C1 segment of cervical spinal cord (tissue), 14 donors: ENCODE results near the gene PIK3C3.
A peak's percentile ranks its signal among the peaks of the same experiment; 100 is the strongest.
"Not testable (repeated sequence)": the region's sequence is repeated elsewhere in the genome, so short reads cannot be mapped to it uniquely, and the experiment has no call there.

Source experiments
- DNase-seq, 14 donors: peaks; one replicate each; lab custom pipeline; 2025; lab: John Stamatoyannopoulos, UW

Gene PIK3C3

DNA sequence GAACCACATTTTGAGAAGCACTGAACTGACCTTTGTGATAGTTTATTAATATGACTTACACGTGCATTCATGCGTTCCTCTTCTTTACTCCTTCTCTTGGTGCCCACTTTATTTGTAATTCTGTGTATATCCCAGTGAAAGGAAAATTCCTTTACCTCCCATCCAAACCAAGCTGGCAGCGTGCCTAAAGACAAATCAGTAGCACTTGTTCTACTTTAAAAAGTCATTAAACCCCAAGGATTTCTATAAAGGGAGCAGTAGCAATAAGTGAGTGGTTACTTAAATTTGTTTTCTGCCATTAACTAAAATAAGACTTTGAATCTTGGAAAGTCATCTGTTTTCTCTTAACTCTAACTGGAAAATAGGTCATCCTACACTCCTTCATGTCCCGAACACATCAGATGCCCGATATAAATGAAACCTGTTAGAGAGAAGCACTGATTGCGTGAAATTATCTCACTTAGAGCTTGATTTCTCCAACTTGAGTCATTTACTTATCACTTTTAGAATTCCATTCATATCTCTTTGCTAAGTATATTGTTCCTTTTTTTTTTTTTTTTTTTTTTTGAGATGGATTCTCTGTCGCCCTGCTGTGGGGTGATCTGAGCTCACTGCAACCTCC, 10.7 kb downstream of the PIK3C3 start:
- DNase-seq, result no peak

DNA sequence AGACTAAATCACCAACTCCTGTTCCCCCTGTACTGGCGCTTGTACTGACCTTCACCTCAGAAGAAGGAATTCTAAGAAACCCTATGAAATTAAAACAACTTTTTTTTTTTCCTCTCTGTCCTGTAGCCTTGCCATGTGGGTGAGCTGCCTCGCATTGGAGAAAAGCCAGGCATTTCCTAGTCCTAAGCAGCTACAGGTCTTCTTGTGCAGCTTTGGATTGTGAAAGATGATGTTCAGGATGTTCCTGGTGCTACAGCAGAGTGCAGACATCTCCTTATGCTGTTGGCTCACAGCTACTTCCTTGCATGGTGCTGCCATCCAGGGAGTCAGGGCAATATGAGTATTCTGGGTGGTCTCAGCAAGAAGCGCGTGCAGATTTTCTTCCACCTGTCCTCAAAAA, 11.9 kb downstream of the PIK3C3 start:
- peak in 4 of 14 donors; percentile 9 to 14 (median 11) for DNase-seq

DNA sequence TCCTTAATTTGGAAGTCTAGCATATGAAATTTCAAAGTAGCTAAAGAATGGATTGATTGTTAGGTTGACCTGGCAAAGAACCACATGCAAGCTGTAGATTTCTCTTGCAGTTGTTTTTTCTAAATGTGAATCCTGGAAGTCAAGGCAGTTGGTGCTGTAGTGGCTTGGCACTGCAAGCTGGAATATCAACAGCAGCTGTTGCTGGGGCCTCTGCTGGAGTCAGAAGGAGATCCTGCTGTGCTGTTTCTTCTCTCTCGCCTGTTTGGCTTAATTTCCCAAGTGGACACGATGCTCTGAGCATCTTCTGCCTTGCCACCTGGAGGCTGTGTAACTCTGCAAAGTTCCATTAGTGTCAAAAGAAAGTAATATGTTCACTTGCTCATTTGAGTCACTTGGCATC, 12.6 kb downstream of the PIK3C3 start:
- DNase-seq, result peak in 5 of 14 donors; percentile 19 to 35 (median 25)

GRCh38 chr18:41969881-41970280, 14.8 kb downstream of the PIK3C3 start:
- no peak for DNase-seq

GRCh38 chr18:41972067-41972925, 17.3 kb downstream of the PIK3C3 start:
- no peak for DNase-seq

GRCh38 chr18:41973983-41974382, 18.9 kb downstream of the PIK3C3 start:
- DNase-seq, result no peak

- no peak for DNase-seq
These were observed 19.8 kb downstream of the PIK3C3 start for GRCh38 chr18:41974796-41975201.

GRCh38 chr18:41975284-41975683, 20.2 kb downstream of the PIK3C3 start:
- no peak for DNase-seq

DNA sequence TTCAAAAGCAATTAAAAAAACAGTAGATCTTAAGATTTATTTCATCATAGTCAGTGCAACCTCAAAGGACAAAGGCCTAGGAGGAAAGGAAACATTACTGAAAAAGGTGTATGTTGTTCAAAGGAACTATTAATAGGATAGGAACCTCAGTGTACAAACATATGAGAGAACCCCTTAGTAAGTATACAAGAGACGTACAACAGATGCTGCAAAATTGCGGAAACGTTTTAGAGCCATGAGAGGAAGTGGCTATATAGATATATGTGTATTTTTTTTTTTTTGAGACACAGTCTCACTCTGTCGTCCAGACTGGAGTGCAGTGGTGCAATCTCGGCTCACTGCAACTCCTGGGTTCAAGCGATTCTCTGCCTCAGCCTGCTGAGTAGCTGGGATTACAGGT, 22.2 kb downstream of the PIK3C3 start:
- DNase-seq, result no peak

GRCh38 chr18:41982942-41983660, 28.1 kb downstream of the PIK3C3 start:
- DNase-seq, result no peak

DNA sequence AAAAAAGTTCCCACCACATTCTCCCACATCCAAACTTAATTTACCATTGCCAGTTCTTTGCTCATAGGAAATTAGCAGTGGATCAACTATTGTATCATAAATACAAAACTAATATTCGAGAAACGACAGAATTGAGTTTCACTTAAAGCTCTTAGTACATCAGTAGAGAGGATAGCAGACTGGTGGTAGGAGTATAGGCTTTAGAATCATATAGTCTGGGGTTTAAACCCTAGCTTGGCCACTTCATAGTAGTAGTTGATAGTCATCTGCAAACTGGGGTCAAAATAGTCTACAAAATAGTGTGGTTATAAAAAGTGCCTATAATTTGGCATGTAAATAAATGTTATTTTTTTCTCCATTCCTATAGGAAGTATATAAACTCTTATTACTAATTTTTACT, 30.9 kb downstream of the PIK3C3 start:
- no peak for DNase-seq

DNA sequence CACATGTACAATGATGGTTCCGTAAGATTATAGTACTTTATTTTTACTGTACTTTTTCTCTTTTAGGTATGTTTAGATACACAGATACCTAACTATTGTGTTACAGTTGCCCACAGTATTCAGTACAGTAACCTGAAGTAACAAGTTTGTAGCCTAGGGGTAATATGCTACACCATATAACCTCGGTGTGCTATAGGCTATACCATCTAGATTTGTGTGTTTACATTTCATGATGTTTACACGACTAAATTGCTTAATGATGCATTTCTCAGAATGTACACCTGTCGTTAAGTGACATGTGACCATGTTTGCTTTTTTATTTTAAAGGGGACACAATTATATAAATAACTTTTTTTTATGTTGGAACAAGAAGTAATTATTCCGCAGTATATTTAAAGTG, 34.5 kb downstream of the PIK3C3 start:
- DNase-seq, result no peak

DNA sequence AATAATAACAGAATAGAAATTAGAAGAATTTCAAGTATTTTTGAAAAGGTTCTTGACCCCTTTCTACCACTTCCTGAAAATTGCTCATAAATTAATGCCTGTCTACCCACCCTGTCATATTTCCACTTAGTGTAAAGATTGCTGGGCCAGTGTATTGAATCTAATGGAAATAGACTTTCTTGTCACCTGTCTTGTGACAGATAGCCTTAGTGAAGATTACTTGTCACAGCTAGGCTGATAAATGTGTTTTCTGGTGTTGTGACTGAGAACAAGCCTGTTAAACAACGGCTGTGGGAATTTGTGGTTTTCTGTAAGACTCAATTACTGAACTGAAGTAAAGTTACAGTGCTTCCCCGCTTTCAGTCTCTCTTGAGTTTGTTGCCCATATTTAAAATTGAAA, 37.0 kb downstream of the PIK3C3 start:
- no peak for DNase-seq

- DNase-seq, result no peak
These were observed 37.7 kb downstream of the PIK3C3 start for GRCh38 chr18:41992703-41993102.

- no peak for DNase-seq
These were observed 38.1 kb downstream of the PIK3C3 start for GRCh38 chr18:41993151-41993550.

GRCh38 chr18:41996020-41996419, 41.0 kb downstream of the PIK3C3 start:
- DNase-seq, result no peak

GRCh38 chr18:41999751-42000150, 44.7 kb downstream of the PIK3C3 start:
- no peak for DNase-seq

GRCh38 chr18:42001801-42002200, 46.8 kb downstream of the PIK3C3 start:
- no peak for DNase-seq

DNA sequence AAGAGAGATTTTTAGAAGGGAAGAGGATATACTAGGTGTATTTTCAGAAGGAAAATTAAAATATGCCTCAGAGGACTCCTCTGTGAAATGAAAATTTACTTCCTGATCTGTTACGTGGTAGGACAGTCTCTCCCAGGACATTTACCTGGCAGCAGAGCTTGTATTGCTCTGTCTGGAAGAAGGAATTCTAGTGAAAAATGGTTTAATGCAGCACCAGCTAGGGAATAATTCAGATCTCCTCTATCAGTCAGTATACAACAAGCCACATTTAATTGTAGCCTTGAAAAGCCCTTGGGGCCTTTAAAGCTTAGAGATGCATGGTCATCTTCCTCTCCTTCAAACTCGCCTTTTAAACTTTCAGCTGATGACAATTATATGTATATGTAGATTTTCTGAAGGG, 49.6 kb downstream of the PIK3C3 start:
- no peak for DNase-seq

DNA sequence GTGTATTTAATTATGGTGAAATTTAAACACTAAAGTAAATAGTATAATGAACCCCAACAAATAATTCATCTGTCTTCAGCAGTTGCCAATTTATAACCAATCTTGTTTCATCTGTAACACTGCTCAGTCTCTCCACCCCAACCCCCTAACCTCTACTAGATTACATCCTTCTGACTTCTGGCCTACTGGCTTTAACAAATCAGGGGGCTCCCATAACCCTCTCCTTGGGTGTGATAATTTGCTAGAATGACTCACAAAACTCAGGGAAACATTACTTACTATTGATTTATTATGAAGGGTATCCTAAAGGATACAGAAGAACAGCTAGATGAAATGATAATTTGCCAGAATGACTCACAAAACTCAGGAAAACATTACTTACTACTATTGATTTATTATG, 50.7 kb downstream of the PIK3C3 start:
- no peak for DNase-seq

DNA sequence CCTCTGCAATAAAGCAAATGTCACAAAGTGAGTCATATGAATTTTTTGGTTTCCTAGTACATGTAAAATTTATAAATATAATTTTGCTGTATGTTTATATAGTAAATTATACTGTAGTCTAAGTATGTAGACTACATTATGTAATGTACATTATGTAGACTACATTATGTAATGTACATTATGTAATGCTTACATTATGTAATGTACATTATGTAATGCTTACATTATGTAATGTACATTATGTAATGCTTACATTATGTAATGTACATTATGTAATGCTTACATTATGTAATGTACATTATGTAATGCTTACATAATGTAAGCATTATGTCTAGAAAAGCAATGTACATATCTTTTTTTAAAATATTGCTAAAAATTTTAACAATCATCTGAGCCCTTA, 54.4 kb downstream of the PIK3C3 start:
- not testable (repeated sequence) for DNase-seq

DNA sequence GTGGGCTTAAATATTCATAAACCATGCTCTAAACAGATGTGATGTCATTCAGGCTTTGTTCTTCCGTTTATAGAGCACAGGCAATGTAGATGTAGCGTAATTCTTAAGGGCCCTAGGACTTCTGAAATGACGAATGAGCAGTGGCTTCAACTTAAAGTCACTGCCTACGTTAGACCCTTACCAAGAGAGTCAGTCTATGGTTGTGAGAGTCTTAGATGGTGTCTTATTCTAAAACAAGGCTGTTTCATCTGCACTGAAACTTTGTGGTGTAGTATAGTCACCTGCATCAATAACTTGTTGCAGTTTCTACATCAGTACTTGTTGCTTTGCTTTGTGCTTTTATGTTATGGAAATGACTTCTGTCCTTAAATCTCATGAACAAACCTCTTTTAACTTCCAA, 56.0 kb downstream of the PIK3C3 start:
- no peak for DNase-seq

- no peak for DNase-seq
These were observed 63.8 kb downstream of the PIK3C3 start for GRCh38 chr18:42018831-42019230.
